GM23338 (cell line): ENCODE results near the gene CTDP1. TPM values are rescaled to one million over a fixed set of nuclear protein-coding genes. Genes with fewer than 3 reads are reported as not detected.

Source experiments
- ATAC-seq: fragments of 200-7000 bp; cut with Tn5 transposase; 3 replicates; pipeline ENCODE4 v1.9.1; 2020
- DNase-seq: peaks from one replicate; pipeline ENCODE4 v3.0.0-alpha.2; 2015; ENCODE audit warnings: low spot score
- H2AFZ ChIP-seq: fragments of 200-600 bp; sonication (generic); 2 replicates; pipeline ENCODE4 v1.8.0; 2016; ENCODE audit warnings: antibody characterized with exemption, mild to moderate bottlenecking, moderate library complexity
- H3F3A ChIP-seq: fragments of 200-600 bp; sonication (generic); replicated peaks from 2 replicates; pipeline ENCODE4 v1.8.0; 2017; ENCODE audit warnings: antibody characterized with exemption, mixed run types, low read depth
- H3K27ac ChIP-seq: fragments of 200-600 bp; sonication (generic); 2 replicates; pipeline ENCODE4 v1.6.1; 2016; ENCODE audit warnings: low read depth
- H3K27me3 ChIP-seq: fragments of 200-600 bp; sonication (generic); 2 replicates; pipeline ENCODE4 v1.8.0; 2016; ENCODE audit warnings: mild to moderate bottlenecking, mixed run types, moderate library complexity; ENCODE audit not compliant: insufficient read depth
- H3K36me3 ChIP-seq: fragments of 200-600 bp; sonication (generic); 2 replicates; pipeline ENCODE4 v1.8.0; 2016; ENCODE audit warnings: mild to moderate bottlenecking; ENCODE audit not compliant: insufficient read depth
- H3K4me1 ChIP-seq: fragments of 200-600 bp; sonication (generic); 2 replicates; pipeline ENCODE4 v1.8.0; 2016; ENCODE audit warnings: mild to moderate bottlenecking, moderate library complexity; ENCODE audit not compliant: insufficient read depth
- H3K4me2 ChIP-seq: fragments of 200-600 bp; sonication (generic); 2 replicates; pipeline ENCODE4 v1.7.1; 2017; ENCODE audit warnings: mixed run types
- H3K4me3 ChIP-seq: fragments of 200-600 bp; sonication (generic); 2 replicates; pipeline ENCODE4 v1.6.1; 2016; ENCODE audit warnings: mixed run types
- H3K79me2 ChIP-seq: fragments of 200-600 bp; sonication (generic); replicated peaks from 2 replicates; pipeline ENCODE4 v1.8.0; 2017; ENCODE audit warnings: mild to moderate bottlenecking; ENCODE audit not compliant: insufficient read depth
- H3K9me2 ChIP-seq: fragments of 200-600 bp; sonication (generic); 2 replicates; pipeline ENCODE4 v1.8.0; 2017; ENCODE audit not compliant: insufficient read depth
- H4K20me1 ChIP-seq: fragments of 200-600 bp; sonication (generic); replicated peaks from 2 replicates; pipeline ENCODE4 v1.8.0; 2017; ENCODE audit warnings: mild to moderate bottlenecking; ENCODE audit not compliant: insufficient read depth
- H3K27ac Mint-ChIP-seq: 2 replicates; pipeline ENCODE4 v1.8.0; 2020; ENCODE audit warnings: inconsistent platforms, mild to moderate bottlenecking, moderate library complexity, mixed read lengths
- H3K27me3 Mint-ChIP-seq: 3 replicates; pipeline ENCODE4 v1.8.0; 2022; ENCODE audit warnings: low read depth, mild to moderate bottlenecking, moderate library complexity, mixed read lengths, inconsistent platforms; ENCODE audit not compliant: insufficient read depth, poor library complexity
- H3K36me3 Mint-ChIP-seq: 3 replicates; pipeline ENCODE4 v1.8.0; 2021; ENCODE audit warnings: low read depth, mild to moderate bottlenecking, inconsistent platforms, moderate library complexity, mixed read lengths
- H3K4me1 Mint-ChIP-seq: 3 replicates; pipeline ENCODE4 v1.8.0; 2020; ENCODE audit warnings: mild to moderate bottlenecking, inconsistent platforms, mixed read lengths
- H3K4me3 Mint-ChIP-seq: 3 replicates; pipeline ENCODE4 v1.8.0; 2021; ENCODE audit warnings: moderate library complexity, mild to moderate bottlenecking, inconsistent platforms, mixed read lengths
- H3K9me3 Mint-ChIP-seq: 3 replicates; pipeline ENCODE4 v1.8.0; 2020; ENCODE audit warnings: moderate library complexity, mild to moderate bottlenecking, inconsistent platforms, mixed read lengths
- CREB1 ChIP-seq: fragments of 250-450 bp; sonication (Bioruptor Pico); IDR thresholded peaks from 2 replicates; pipeline ENCODE4 v1.5.0; 2020; ENCODE audit warnings: low read depth, mild to moderate bottlenecking, moderate library complexity
- EZH2 ChIP-seq: fragments of 200-600 bp; sonication (generic); IDR thresholded peaks from one replicate; pipeline ENCODE4 v1.8.0; 2017; ENCODE audit warnings: antibody characterized with exemption, mild to moderate bottlenecking, low read depth; ENCODE audit not compliant: unreplicated experiment
- EZH2phosphoT487 ChIP-seq: fragments of 200-600 bp; sonication (generic); IDR thresholded peaks from one replicate; pipeline ENCODE4 v1.8.1; 2018; ENCODE audit warnings: antibody characterized with exemption; ENCODE audit not compliant: unreplicated experiment
- JUNB ChIP-seq: IDR thresholded peaks from one replicate; pipeline ENCODE4 v1.6.1; 2016; ENCODE audit warnings: antibody characterized with exemption; ENCODE audit not compliant: unreplicated experiment
- NANOG ChIP-seq: IDR thresholded peaks from 2 replicates; pipeline ENCODE4 v1.6.1; 2016; ENCODE audit warnings: antibody characterized with exemption, borderline replicate concordance
- POLR2AphosphoS5 ChIP-seq: IDR thresholded peaks from 2 replicates; pipeline ENCODE4 v1.6.1; 2016; ENCODE audit warnings: antibody characterized with exemption, low read depth
- STAT1 ChIP-seq: IDR thresholded peaks from one replicate; pipeline ENCODE4 v1.6.1; 2016; ENCODE audit warnings: antibody characterized with exemption; ENCODE audit not compliant: unreplicated experiment
- ZNF114 ChIP-seq: fragments of 250-450 bp; sonication (Bioruptor Pico); IDR thresholded peaks from 2 replicates; pipeline ENCODE4 v1.5.0; 2020; ENCODE audit warnings: mild to moderate bottlenecking, moderate library complexity
- ZNF331 ChIP-seq: fragments of 250-450 bp; sonication (Bioruptor Pico); IDR thresholded peaks from 2 replicates; pipeline ENCODE4 v1.5.0; 2020; ENCODE audit warnings: low read depth, mild to moderate bottlenecking, moderate library complexity
- polyA plus RNA-seq: library from polyadenylated mRNA; unstranded; fragments of >200 nt; fragmentation: Nextera tagmentation; extraction: Ambion mirVana; gene quantifications from 2 replicates; pipeline ENCODE4 v1.2.1, GENCODE V29; 2016
- total RNA-seq: library from RNA; depleted of rRNA; stranded (reverse); fragments of >200 nt; shearing (Covaris generic); gene quantifications from 2 replicates; pipeline ENCODE4 v1.2.3, GENCODE V29; 2014
- TF ChIP-seq, protein P1 (sequence below): IDR thresholded peaks from one replicate; pipeline ENCODE4 v1.6.1; 2018; ENCODE audit warnings: antibody characterized with exemption; ENCODE audit not compliant: unreplicated experiment
- TF ChIP-seq, protein P2 (sequence below): IDR thresholded peaks from 2 replicates; pipeline ENCODE4 v1.6.1; 2016; ENCODE audit warnings: antibody characterized with exemption
- TF ChIP-seq, protein P3 (sequence below), 2 experiments: fragments of 200-600 bp in 1 of 2; sonication (generic) in 1 of 2; conservative IDR thresholded peaks; 2 replicates each; pipeline versions ENCODE4 v1.5.1 to v1.6.1; 2016 to 2017; ENCODE audit warnings: antibody characterized with exemption in 2 of 2, low read depth in 2 of 2, mild to moderate bottlenecking in 2 of 2, moderate library complexity in 1 of 2
- TF ChIP-seq, protein P4 (sequence below): fragments of 250-450 bp; sonication (Bioruptor Pico); IDR thresholded peaks from 2 replicates; pipeline ENCODE4 v1.5.0; 2020; ENCODE audit warnings: mild to moderate bottlenecking, moderate library complexity

Gene CTDP1
- total and polyA plus RNA-seq, 2 experiments from 2014 or later = 9.4 to 51.6 TPM

DNA sequence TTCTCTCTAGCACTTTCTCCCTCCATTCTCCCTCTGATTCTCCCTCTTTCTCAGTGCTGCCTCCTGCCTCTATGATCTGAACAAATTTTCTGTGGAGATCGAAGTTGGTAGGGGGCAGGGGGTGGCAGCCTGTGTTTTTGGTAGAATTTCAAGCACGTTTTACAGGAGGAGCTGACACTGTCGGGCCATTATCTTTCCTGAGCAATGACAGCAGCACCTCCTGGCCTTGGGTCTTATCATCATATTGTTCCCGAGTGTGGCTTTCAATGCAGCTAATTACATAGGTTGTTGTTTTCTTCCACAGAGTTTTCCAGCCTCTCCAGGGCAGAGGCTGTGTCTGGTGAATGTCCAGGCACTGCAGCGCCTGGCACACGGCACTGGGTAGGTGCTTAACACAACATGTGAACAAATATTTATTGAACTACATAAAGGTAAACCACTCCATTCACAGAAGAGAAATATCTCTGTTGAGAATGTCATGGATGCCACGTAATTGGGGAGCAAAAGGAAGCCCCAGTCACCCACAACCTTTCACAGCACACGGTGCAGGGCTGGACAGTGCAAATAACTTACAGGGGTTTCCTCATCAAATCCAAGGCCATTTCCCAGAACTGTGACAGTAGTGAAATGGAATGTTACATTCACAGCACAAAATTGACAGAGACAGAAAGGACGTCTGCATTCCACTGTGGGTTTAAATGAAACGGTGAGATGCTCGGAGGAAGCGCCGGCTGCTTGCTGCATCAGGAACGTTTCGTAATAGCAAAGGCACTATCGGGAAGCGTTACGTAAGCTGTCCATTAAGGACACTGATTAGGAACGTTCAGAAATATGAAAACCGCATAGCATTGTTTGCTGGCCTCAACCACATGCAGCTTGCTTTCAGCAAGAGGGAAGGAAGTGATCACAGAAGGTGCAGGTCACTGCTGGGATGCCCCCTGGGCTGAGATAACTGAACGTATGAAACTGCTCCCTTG lies 111.7 kb downstream of the CTDP1 start:
- no peak for DNase-seq
- ATAC-seq = no peak
- Histone ChIP-seq H3K79me2 (no peaks in the 10 kb centered on the region), H3K36me3 (no peaks in the 10 kb centered on the region), H4K20me1 (no peaks in the 10 kb centered on the region), H3F3A (no peaks in the 10 kb centered on the region), H3K27ac (no peak overlapping the region), H3K27me3 (peaks cover 37% of the 10 kb centered on the region), H3K4me1 (no peaks in the 10 kb centered on the region), H3K9me2 (no peaks in the 10 kb centered on the region), H2AFZ (no peak overlapping the region), H3K4me2 (no peak overlapping the region), H3K4me3 (no peak overlapping the region)
- Mint-ChIP-seq H3K36me3 (no peaks in the 10 kb centered on the region), H3K4me1 (no peaks in the 10 kb centered on the region), H3K27me3 (peaks cover 39% of the 10 kb centered on the region), H3K27ac (no peak overlapping the region), H3K4me3 (no peak overlapping the region), H3K9me3 (no peaks in the 10 kb centered on the region)
- TF ChIP-seq, protein P1, sequence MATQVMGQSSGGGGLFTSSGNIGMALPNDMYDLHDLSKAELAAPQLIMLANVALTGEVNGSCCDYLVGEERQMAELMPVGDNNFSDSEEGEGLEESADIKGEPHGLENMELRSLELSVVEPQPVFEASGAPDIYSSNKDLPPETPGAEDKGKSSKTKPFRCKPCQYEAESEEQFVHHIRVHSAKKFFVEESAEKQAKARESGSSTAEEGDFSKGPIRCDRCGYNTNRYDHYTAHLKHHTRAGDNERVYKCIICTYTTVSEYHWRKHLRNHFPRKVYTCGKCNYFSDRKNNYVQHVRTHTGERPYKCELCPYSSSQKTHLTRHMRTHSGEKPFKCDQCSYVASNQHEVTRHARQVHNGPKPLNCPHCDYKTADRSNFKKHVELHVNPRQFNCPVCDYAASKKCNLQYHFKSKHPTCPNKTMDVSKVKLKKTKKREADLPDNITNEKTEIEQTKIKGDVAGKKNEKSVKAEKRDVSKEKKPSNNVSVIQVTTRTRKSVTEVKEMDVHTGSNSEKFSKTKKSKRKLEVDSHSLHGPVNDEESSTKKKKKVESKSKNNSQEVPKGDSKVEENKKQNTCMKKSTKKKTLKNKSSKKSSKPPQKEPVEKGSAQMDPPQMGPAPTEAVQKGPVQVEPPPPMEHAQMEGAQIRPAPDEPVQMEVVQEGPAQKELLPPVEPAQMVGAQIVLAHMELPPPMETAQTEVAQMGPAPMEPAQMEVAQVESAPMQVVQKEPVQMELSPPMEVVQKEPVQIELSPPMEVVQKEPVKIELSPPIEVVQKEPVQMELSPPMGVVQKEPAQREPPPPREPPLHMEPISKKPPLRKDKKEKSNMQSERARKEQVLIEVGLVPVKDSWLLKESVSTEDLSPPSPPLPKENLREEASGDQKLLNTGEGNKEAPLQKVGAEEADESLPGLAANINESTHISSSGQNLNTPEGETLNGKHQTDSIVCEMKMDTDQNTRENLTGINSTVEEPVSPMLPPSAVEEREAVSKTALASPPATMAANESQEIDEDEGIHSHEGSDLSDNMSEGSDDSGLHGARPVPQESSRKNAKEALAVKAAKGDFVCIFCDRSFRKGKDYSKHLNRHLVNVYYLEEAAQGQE = no peak
- TF ChIP-seq, protein P2, sequence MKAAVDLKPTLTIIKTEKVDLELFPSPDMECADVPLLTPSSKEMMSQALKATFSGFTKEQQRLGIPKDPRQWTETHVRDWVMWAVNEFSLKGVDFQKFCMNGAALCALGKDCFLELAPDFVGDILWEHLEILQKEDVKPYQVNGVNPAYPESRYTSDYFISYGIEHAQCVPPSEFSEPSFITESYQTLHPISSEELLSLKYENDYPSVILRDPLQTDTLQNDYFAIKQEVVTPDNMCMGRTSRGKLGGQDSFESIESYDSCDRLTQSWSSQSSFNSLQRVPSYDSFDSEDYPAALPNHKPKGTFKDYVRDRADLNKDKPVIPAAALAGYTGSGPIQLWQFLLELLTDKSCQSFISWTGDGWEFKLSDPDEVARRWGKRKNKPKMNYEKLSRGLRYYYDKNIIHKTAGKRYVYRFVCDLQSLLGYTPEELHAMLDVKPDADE = no peak
- TF ChIP-seq STAT1 = no peak
- TF ChIP-seq ZNF331 (CRISPR knock-in tag) = no peak
- no peak for TF ChIP-seq EZH2
- no peak for TF ChIP-seq CREB1 (CRISPR knock-in tag)
- TF ChIP-seq, protein P3, sequence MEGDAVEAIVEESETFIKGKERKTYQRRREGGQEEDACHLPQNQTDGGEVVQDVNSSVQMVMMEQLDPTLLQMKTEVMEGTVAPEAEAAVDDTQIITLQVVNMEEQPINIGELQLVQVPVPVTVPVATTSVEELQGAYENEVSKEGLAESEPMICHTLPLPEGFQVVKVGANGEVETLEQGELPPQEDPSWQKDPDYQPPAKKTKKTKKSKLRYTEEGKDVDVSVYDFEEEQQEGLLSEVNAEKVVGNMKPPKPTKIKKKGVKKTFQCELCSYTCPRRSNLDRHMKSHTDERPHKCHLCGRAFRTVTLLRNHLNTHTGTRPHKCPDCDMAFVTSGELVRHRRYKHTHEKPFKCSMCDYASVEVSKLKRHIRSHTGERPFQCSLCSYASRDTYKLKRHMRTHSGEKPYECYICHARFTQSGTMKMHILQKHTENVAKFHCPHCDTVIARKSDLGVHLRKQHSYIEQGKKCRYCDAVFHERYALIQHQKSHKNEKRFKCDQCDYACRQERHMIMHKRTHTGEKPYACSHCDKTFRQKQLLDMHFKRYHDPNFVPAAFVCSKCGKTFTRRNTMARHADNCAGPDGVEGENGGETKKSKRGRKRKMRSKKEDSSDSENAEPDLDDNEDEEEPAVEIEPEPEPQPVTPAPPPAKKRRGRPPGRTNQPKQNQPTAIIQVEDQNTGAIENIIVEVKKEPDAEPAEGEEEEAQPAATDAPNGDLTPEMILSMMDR (conservative IDR thresholded peaks at IDR 0.05; ENCODE audit: low read depth in 2 of 2) = no peak
- no peak for TF ChIP-seq EZH2phosphoT487
- TF ChIP-seq JUNB = no peak
- TF ChIP-seq NANOG = no peak
- no peak for TF ChIP-seq ZNF114 (CRISPR knock-in tag)
- no peak for TF ChIP-seq POLR2AphosphoS5
- TF ChIP-seq, protein P4, sequence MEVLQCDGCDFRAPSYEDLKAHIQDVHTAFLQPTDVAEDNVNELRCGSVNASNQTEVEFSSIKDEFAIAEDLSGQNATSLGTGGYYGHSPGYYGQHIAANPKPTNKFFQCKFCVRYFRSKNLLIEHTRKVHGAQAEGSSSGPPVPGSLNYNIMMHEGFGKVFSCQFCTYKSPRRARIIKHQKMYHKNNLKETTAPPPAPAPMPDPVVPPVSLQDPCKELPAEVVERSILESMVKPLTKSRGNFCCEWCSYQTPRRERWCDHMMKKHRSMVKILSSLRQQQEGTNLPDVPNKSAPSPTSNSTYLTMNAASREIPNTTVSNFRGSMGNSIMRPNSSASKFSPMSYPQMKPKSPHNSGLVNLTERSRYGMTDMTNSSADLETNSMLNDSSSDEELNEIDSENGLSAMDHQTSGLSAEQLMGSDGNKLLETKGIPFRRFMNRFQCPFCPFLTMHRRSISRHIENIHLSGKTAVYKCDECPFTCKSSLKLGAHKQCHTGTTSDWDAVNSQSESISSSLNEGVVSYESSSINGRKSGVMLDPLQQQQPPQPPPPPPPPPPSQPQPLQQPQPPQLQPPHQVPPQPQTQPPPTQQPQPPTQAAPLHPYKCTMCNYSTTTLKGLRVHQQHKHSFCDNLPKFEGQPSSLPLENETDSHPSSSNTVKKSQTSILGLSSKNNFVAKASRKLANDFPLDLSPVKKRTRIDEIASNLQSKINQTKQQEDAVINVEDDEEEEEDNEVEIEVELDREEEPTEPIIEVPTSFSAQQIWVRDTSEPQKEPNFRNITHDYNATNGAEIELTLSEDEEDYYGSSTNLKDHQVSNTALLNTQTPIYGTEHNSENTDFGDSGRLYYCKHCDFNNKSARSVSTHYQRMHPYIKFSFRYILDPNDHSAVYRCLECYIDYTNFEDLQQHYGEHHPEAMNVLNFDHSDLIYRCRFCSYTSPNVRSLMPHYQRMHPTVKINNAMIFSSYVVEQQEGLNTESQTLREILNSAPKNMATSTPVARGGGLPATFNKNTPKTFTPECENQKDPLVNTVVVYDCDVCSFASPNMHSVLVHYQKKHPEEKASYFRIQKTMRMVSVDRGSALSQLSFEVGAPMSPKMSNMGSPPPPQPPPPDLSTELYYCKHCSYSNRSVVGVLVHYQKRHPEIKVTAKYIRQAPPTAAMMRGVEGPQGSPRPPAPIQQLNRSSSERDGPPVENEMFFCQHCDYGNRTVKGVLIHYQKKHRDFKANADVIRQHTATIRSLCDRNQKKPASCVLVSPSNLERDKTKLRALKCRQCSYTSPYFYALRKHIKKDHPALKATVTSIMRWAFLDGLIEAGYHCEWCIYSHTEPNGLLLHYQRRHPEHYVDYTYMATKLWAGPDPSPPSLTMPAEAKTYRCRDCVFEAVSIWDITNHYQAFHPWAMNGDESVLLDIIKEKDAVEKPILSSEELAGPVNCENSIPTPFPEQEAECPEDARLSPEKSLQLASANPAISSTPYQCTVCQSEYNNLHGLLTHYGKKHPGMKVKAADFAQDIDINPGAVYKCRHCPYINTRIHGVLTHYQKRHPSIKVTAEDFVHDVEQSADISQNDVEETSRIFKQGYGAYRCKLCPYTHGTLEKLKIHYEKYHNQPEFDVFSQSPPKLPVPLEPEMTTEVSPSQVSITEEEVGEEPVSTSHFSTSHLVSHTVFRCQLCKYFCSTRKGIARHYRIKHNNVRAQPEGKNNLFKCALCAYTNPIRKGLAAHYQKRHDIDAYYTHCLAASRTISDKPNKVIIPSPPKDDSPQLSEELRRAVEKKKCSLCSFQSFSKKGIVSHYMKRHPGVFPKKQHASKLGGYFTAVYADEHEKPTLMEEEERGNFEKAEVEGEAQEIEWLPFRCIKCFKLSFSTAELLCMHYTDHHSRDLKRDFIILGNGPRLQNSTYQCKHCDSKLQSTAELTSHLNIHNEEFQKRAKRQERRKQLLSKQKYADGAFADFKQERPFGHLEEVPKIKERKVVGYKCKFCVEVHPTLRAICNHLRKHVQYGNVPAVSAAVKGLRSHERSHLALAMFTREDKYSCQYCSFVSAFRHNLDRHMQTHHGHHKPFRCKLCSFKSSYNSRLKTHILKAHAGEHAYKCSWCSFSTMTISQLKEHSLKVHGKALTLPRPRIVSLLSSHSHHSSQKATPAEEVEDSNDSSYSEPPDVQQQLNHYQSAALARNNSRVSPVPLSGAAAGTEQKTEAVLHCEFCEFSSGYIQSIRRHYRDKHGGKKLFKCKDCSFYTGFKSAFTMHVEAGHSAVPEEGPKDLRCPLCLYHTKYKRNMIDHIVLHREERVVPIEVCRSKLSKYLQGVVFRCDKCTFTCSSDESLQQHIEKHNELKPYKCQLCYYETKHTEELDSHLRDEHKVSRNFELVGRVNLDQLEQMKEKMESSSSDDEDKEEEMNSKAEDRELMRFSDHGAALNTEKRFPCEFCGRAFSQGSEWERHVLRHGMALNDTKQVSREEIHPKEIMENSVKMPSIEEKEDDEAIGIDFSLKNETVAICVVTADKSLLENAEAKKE (CRISPR knock-in tag) = no peak
